ENCODE data around the gene SUN3. TPM values are rescaled to one million over a fixed set of nuclear protein-coding genes. Genes with fewer than 3 reads are reported as not detected.

Gene SUN3
- total and polyA plus RNA-seq, 2 of the 8 experiments (the other 6 are each of a cell fraction or from before 2014, with no cell fraction given) = not detected

GRCh38 chr7:47944536-47945260 is 84.2 kb downstream of the SUN3 start:
- CTCF ChIA-PET (ENCODE audit: partially characterized antibody) = interaction anchor here (0.7 to 3.5 kb wide), 57 partner anchors 10 to 726 kb away, joined by 3 to 33 read pairs (median 4); no protein-coding TSS in a partner anchor
- no peak overlapping the region for H4K5ac ChIP-seq (ENCODE audit: insufficient read length, low read depth, low read length)
- peaks cover 0 to 9% (median 5%) of the 10 kb centered on the region in 4 experiments; a peak in 6 of 7 replicates for H3K4me1 ChIP-seq (replicated peaks in 1 of 4; ENCODE audit: control insufficient read depth in 3 of 4, insufficient read depth in 4 of 4, low read length in 3 of 4)
- H2BK5ac ChIP-seq (ENCODE audit: low read depth, low read length) = no peak overlapping the region
- no peaks in the 10 kb centered on the region for H3K9me3 ChIP-seq (ENCODE audit: insufficient read depth in 2 of 2, low read depth in 1 of 2, low read length in 1 of 2)
- no peak overlapping the region for H3K4me3 ChIP-seq (ENCODE audit: extremely low read depth in 1 of 4, insufficient read depth in 2 of 4, low read depth in 3 of 4, low read length in 4 of 4)
- no peak overlapping the region for H3K4ac ChIP-seq (replicated peaks; ENCODE audit: insufficient read length, low read depth, low read length)
- no peaks in the 10 kb centered on the region for H3K36me3 ChIP-seq (ENCODE audit: control insufficient read depth in 2 of 4, insufficient read depth in 4 of 4, low read length in 3 of 4)
- POLR2A ChIA-PET (ENCODE audit: partially characterized antibody) = interaction anchor here (1.0 to 1.5 kb wide), 3 partner anchors 29 to 166 kb away, joined by 3 read pairs; partner anchors contain the start of gene UPP1
- H4K8ac ChIP-seq (ENCODE audit: extremely low read depth, insufficient read depth, low read length) = no peak overlapping the region
- no peak overlapping the region; the same call in 1 of the 2 replicates for H2AFZ ChIP-seq (ENCODE audit: low read length)
- H4K20me1 ChIP-seq (replicated peaks in 1 of 2; ENCODE audit: control insufficient read depth in 1 of 2, insufficient read depth in 2 of 2, low read length in 2 of 2) = peaks cover 0 to 3% of the 10 kb centered on the region in 2 experiments
- H3K18ac ChIP-seq (ENCODE audit: extremely low read depth, low read length) = no peak overlapping the region
- no peak overlapping the region for H3K14ac ChIP-seq (ENCODE audit: insufficient read length)
- DNase-seq (ENCODE audit: low read depth in 1 of 2, low spot score in 2 of 2) = no peak
- H2BK120ac ChIP-seq (replicated peaks; ENCODE audit: low read depth, low read length) = no peak overlapping the region
- no peak overlapping the region for H3K56ac ChIP-seq (replicated peaks; ENCODE audit: insufficient read length, low read depth, low read length)
- H2AK5ac ChIP-seq (ENCODE audit: low read depth, low read length) = no peak overlapping the region
- peak overlapping the region; percentile 76; the same call in 1 of the 2 replicates for H2BK15ac ChIP-seq (ENCODE audit: low read length)
- H2BK12ac ChIP-seq (ENCODE audit: low read depth, low read length) = no peak overlapping the region
- H3K79me1 ChIP-seq (ENCODE audit: low read depth, low read length) = no peaks in the 10 kb centered on the region
- H3K23me2 ChIP-seq (ENCODE audit: low read depth, low read length) = peaks cover 5% of the 10 kb centered on the region; the same call in 1 of the 2 replicates
- no peak overlapping the region for H3K4me2 ChIP-seq (ENCODE audit: insufficient read depth in 1 of 2, low read depth in 2 of 2, low read length in 2 of 2)
- H3K27me3 ChIP-seq (replicated peaks in 1 of 4; ENCODE audit: control insufficient read depth in 3 of 4, extremely low read depth in 1 of 4, insufficient read depth in 3 of 4, low read length in 3 of 4) = no peaks in the 10 kb centered on the region
- no peak for FAIRE-seq
- H2BK20ac ChIP-seq (ENCODE audit: low read length) = no peak overlapping the region
- no peak overlapping the region for H3K27ac ChIP-seq (ENCODE audit: low read depth, low read length)
- H4K91ac ChIP-seq (replicated peaks; ENCODE audit: insufficient read length, low read length) = no peak overlapping the region
- H3K9ac ChIP-seq (replicated peaks in 1 of 4; ENCODE audit: extremely low read depth in 1 of 4, low read depth in 3 of 4, low read length in 3 of 4) = no peak overlapping the region
- H3K79me2 ChIP-seq (ENCODE audit: control insufficient read depth in 1 of 2, insufficient read depth in 2 of 2, low read length in 2 of 2) = no peaks in the 10 kb centered on the region
- WGBS, 2 experiments (ENCODE audit: extremely low coverage in 1 of 2, insufficient coverage in 1 of 2, insufficient read length in 1 of 2, insufficient replicate concordance in 2 of 2, low coverage in 1 of 2, low lambda C conversion rate in 2 of 2, missing lambda C conversion rate in 1 of 2) = 84% methylated on average over 12 of the region's 12 CpGs; no CpG with 5 or more reads in 1 of the 2 experiments
- no peak overlapping the region for H3K23ac ChIP-seq (ENCODE audit: insufficient read length)
- TF ChIP-seq SIRT6 (IDR thresholded peaks at IDR 0.05; ENCODE audit: low read length) (no peak), ASH2L (IDR thresholded peaks at IDR 0.05; ENCODE audit: low read length) (no peak), SP2 (IDR thresholded peaks at IDR 0.05; ENCODE audit: low read length) (no peak), GABPA (IDR thresholded peaks at IDR 0.05; ENCODE audit: borderline replicate concordance, insufficient read depth, low read length) (no peak), RNF2 (IDR thresholded peaks at IDR 0.05; ENCODE audit: borderline replicate concordance, low read depth, low read length, missing control alignments, poor library complexity, severe bottlenecking) (no peak), USF2 (IDR thresholded peaks at IDR 0.05; ENCODE audit: low read length) (no peak), JUN (IDR thresholded peaks at IDR 0.05; ENCODE audit: low read depth, low read length) (no peak), FOSL1 (IDR thresholded peaks at IDR 0.05; ENCODE audit: insufficient read depth, low read depth, low read length) (no peak), KDM1A (IDR thresholded peaks at IDR 0.05; ENCODE audit: borderline replicate concordance, low read length) (no peak), BCL11A (IDR thresholded peaks at IDR 0.05; ENCODE audit: low read depth in 2 of 2, low read length in 2 of 2) (no peak), GTF2F1 (IDR thresholded peaks at IDR 0.05; ENCODE audit: borderline replicate concordance, low read depth, low read length) (no peak)

All from H1 (cell line).